Lower leg skin (tissue), 3 donors: ENCODE results near the gene ENTPD5.

Experiments
- POLR2A ChIP-seq, 2 donors: fragments of 450-650 bp; IDR thresholded peaks; one replicate each; pipeline ENCODE4 v1.6.1; 2016 to 2017; ENCODE audit warnings: antibody characterized with exemption in 2 of 2, mild to moderate bottlenecking in 1 of 2, moderate library complexity in 1 of 2
- TF ChIP-seq, protein P1 (sequence below), 3 donors: fragments of 450-650 bp; IDR thresholded peaks; one replicate each; pipeline ENCODE4 v1.5.1; 2016; ENCODE audit warnings: antibody characterized with exemption in 3 of 3, mild to moderate bottlenecking in 3 of 3, moderate library complexity in 2 of 3

DNA sequence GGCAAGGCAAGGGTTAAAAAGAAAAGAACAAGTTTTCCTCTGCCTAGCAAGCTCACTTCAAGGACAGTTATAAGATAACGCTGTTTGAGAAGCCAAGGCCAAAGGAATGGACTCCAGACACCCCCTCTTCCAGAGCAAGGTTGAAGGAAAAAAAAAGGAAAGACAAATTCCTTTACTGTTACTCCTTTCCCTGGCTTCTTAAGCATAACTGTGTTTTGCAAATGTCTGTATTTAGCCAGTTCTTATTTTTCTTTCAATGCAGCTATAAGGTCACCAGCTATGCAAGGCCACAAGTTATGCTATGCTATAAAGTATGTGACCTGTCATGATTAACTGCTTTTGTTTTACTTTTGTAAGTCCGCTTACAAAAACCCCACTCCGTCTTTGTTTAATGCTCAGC is 105.8 kb downstream of the ENTPD5 start:
- TF ChIP-seq, protein P1, sequence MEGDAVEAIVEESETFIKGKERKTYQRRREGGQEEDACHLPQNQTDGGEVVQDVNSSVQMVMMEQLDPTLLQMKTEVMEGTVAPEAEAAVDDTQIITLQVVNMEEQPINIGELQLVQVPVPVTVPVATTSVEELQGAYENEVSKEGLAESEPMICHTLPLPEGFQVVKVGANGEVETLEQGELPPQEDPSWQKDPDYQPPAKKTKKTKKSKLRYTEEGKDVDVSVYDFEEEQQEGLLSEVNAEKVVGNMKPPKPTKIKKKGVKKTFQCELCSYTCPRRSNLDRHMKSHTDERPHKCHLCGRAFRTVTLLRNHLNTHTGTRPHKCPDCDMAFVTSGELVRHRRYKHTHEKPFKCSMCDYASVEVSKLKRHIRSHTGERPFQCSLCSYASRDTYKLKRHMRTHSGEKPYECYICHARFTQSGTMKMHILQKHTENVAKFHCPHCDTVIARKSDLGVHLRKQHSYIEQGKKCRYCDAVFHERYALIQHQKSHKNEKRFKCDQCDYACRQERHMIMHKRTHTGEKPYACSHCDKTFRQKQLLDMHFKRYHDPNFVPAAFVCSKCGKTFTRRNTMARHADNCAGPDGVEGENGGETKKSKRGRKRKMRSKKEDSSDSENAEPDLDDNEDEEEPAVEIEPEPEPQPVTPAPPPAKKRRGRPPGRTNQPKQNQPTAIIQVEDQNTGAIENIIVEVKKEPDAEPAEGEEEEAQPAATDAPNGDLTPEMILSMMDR (IDR thresholded peaks at IDR 0.05), result no peak
- TF ChIP-seq POLR2A (IDR thresholded peaks at IDR 0.05), result no peak
